H9 (cell line): ENCODE results near the gene AGAP5. TPM values are rescaled to one million over a fixed set of nuclear protein-coding genes. Genes with fewer than 3 reads are reported as not detected.

Experiments used
- DNase-seq: peaks from one replicate; pipeline ENCODE4 v3.0.0-alpha.2; 2017
- H2AFZ ChIP-seq: one replicate; pipeline ENCODE4 v1.6.1; 2013; ENCODE audit warnings: mild to moderate bottlenecking, low read length, control low read depth, moderate library complexity
- H2AK5ac ChIP-seq: 2 replicates; pipeline ENCODE4 v1.6.1; 2013; ENCODE audit warnings: low read length, control low read depth, mixed read lengths; ENCODE audit not compliant: insufficient read length
- H2BK120ac ChIP-seq: one replicate; pipeline ENCODE4 v1.6.1; 2013; ENCODE audit warnings: low read depth, mild to moderate bottlenecking, low read length, control low read depth, inconsistent platforms; ENCODE audit not compliant: poor library complexity, severe bottlenecking
- H2BK12ac ChIP-seq: 2 replicates; pipeline ENCODE4 v1.6.1; 2013; ENCODE audit warnings: low read length, control low read depth, mixed read lengths, low read depth; ENCODE audit not compliant: insufficient read length
- H2BK15ac ChIP-seq: 2 replicates; pipeline ENCODE4 v1.6.1; 2013; ENCODE audit warnings: low read depth, low read length, control low read depth
- H2BK20ac ChIP-seq: one replicate; pipeline ENCODE4 v1.6.1; 2013; ENCODE audit warnings: low read depth, mild to moderate bottlenecking, low read length, control low read depth, inconsistent platforms; ENCODE audit not compliant: poor library complexity, severe bottlenecking
- H2BK5ac ChIP-seq: 2 replicates; pipeline ENCODE4 v1.6.1; 2013; ENCODE audit warnings: low read length, control low read depth, mixed read lengths; ENCODE audit not compliant: insufficient read length
- H3K14ac ChIP-seq: 2 replicates; pipeline ENCODE4 v1.6.1; 2013; ENCODE audit warnings: low read length, control low read depth; ENCODE audit not compliant: insufficient read depth
- H3K18ac ChIP-seq: 2 replicates; pipeline ENCODE4 v1.6.1; 2013; ENCODE audit warnings: low read depth, mild to moderate bottlenecking, mixed read lengths, low read length, control low read depth; ENCODE audit not compliant: insufficient read length
- H3K23ac ChIP-seq: 2 replicates; pipeline ENCODE4 v1.6.1; 2013; ENCODE audit warnings: low read length, control low read depth, mixed read lengths, low read depth; ENCODE audit not compliant: insufficient read length
- H3K23me2 ChIP-seq: 2 replicates; pipeline ENCODE4 v1.6.1; 2013; ENCODE audit warnings: low read depth, mild to moderate bottlenecking, mixed read lengths, low read length, control low read depth; ENCODE audit not compliant: insufficient read length, poor library complexity, severe bottlenecking
- H3K27ac ChIP-seq: 2 replicates; pipeline ENCODE4 v1.5.1; 2013; ENCODE audit warnings: low read length, control low read depth, mixed read lengths, low read depth; ENCODE audit not compliant: insufficient read length
- H3K27me3 ChIP-seq: 2 replicates; pipeline ENCODE4 v1.6.1; 2013; ENCODE audit warnings: low read length, control low read depth, inconsistent platforms; ENCODE audit not compliant: insufficient read depth
- H3K4ac ChIP-seq: 2 replicates; pipeline ENCODE4 v1.6.1; 2013; ENCODE audit warnings: low read depth, mild to moderate bottlenecking, control low read depth, inconsistent platforms, low read length, moderate library complexity
- H3K4me1 ChIP-seq: 2 replicates; pipeline ENCODE4 v1.6.1; 2013; ENCODE audit warnings: low read length, control low read depth, inconsistent platforms; ENCODE audit not compliant: insufficient read depth
- H3K4me2 ChIP-seq: 2 replicates; pipeline ENCODE4 v1.6.1; 2013; ENCODE audit warnings: low read length, control low read depth, mixed read lengths; ENCODE audit not compliant: insufficient read length, insufficient read depth
- H3K56ac ChIP-seq: 2 replicates; pipeline ENCODE4 v1.6.1; 2013; ENCODE audit warnings: low read depth, mild to moderate bottlenecking, mixed read lengths, low read length, control low read depth; ENCODE audit not compliant: insufficient read length
- H3K79me1 ChIP-seq: 2 replicates; pipeline ENCODE4 v1.6.1; 2013; ENCODE audit warnings: low read depth, mild to moderate bottlenecking, moderate library complexity, low read length, control low read depth, inconsistent platforms; ENCODE audit not compliant: insufficient read depth, poor library complexity, severe bottlenecking
- H3K79me2 ChIP-seq: 2 replicates; pipeline ENCODE4 v1.6.1; 2013; ENCODE audit warnings: low read length, control low read depth, inconsistent platforms; ENCODE audit not compliant: insufficient read depth
- H3K9ac ChIP-seq: 2 replicates; pipeline ENCODE4 v1.6.1; 2013; ENCODE audit warnings: low read length, control low read depth, mixed read lengths; ENCODE audit not compliant: insufficient read length; ENCODE audit errors: extremely low read depth
- H3K9me3 ChIP-seq: one replicate; pipeline ENCODE4 v1.6.1; 2013; ENCODE audit warnings: low read depth, low read length, inconsistent platforms; ENCODE audit not compliant: control insufficient read depth
- H3T11ph ChIP-seq: one replicate; pipeline ENCODE4 v1.6.1; 2013; ENCODE audit warnings: mild to moderate bottlenecking, low read length, control low read depth, inconsistent platforms
- H4K20me1 ChIP-seq: one replicate; pipeline ENCODE4 v1.6.1; 2013; ENCODE audit not compliant: control insufficient read depth, insufficient read length, insufficient read depth
- H4K5ac ChIP-seq: 2 replicates; pipeline ENCODE4 v1.6.1; 2013; ENCODE audit warnings: low read depth, mild to moderate bottlenecking, mixed read lengths, low read length, control low read depth; ENCODE audit not compliant: insufficient read length
- H4K8ac ChIP-seq: replicated peaks from 2 replicates; pipeline ENCODE4 v1.6.1; 2013; ENCODE audit warnings: low read length, control low read depth, mixed read lengths, low read depth; ENCODE audit not compliant: insufficient read length
- H4K91ac ChIP-seq: 2 replicates; pipeline ENCODE4 v1.6.1; 2013; ENCODE audit warnings: low read depth, mild to moderate bottlenecking, moderate library complexity, mixed read lengths, low read length, control low read depth; ENCODE audit not compliant: insufficient read length
- H3K27ac Mint-ChIP-seq, 3 experiments: 2 replicates in 2 of 3; 3 replicates in 1 of 3; pipeline ENCODE4 v1.8.0; 2020 to 2021; ENCODE audit warnings: mixed read lengths in 3 of 3, mild to moderate bottlenecking in 1 of 3, moderate library complexity in 1 of 3
- H3K27me3 Mint-ChIP-seq: 2 replicates; pipeline ENCODE4 v1.8.0; 2021; ENCODE audit warnings: low read depth, mild to moderate bottlenecking, moderate library complexity, mixed read lengths
- H3K36me3 Mint-ChIP-seq, 3 experiments: 2 replicates in 2 of 3; 3 replicates in 1 of 3; pipeline ENCODE4 v1.8.0; 2020 to 2021; ENCODE audit warnings: low read depth in 3 of 3, mixed read lengths in 3 of 3; ENCODE audit not compliant: insufficient read depth in 1 of 3
- H3K4me1 Mint-ChIP-seq, 2 experiments: 2 replicates each; pipeline ENCODE4 v1.8.0; 2020; ENCODE audit warnings: mixed read lengths in 2 of 2
- H3K4me3 Mint-ChIP-seq, 2 experiments: 2 replicates in 1 of 2; 3 replicates in 1 of 2; pipeline ENCODE4 v1.8.0; 2020 to 2021; ENCODE audit warnings: mild to moderate bottlenecking in 2 of 2, mixed read lengths in 2 of 2, moderate library complexity in 1 of 2
- H3K9me3 Mint-ChIP-seq, 2 experiments: 2 replicates in 1 of 2; 3 replicates in 1 of 2; pipeline ENCODE4 v1.8.0; 2020; ENCODE audit warnings: mild to moderate bottlenecking in 2 of 2, mixed read lengths in 2 of 2, moderate library complexity in 1 of 2
- WGBS: extraction: QIAGEN DNeasy Blood & Tissue Kit; methylation state at CpG from one replicate; pipeline ENCODE4 v1.1.7; 2013; ENCODE audit warnings: missing lambda C conversion rate, low lambda C conversion rate, mixed read lengths; ENCODE audit not compliant: insufficient read length; ENCODE audit errors: extremely low coverage; 5-methylcytosine and 5-hydroxymethylcytosine counted together
- total RNA-seq: library from RNA; stranded (reverse); gene quantifications from 2 replicates; pipeline ENCODE4 v1.2.1, GENCODE V29; 2021
- TF ChIP-seq, protein P1 (sequence below): fragments of 200-600 bp; sonication (generic); conservative IDR thresholded peaks from 3 replicates; pipeline ENCODE4 v1.8.0; 2021; ENCODE audit warnings: antibody characterized with exemption, mild to moderate bottlenecking

AGAP5 gene
- total RNA-seq, 1 experiment from 2014 or later = 5.2 TPM

- no peak overlapping the region for H2BK120ac ChIP-seq
- no peaks in the 10 kb centered on the region for H3K9me3 ChIP-seq
- no peaks in the 10 kb centered on the region for H4K20me1 ChIP-seq
- no peak overlapping the region for H3K14ac ChIP-seq
- no peak overlapping the region for H3K56ac ChIP-seq
- no peak overlapping the region for H2BK15ac ChIP-seq
- no peak overlapping the region for H3T11ph ChIP-seq
- H3K23me2 ChIP-seq = peaks cover 4% of the 10 kb centered on the region
- H2BK12ac ChIP-seq = no peak overlapping the region
- no peak overlapping the region for H4K8ac ChIP-seq
- H3K4me3 Mint-ChIP-seq = no peak overlapping the region
- H3K23ac ChIP-seq = no peak overlapping the region
- H3K27me3 ChIP-seq = no peaks in the 10 kb centered on the region
- H3K79me1 ChIP-seq = no peaks in the 10 kb centered on the region
- H3K27ac Mint-ChIP-seq = no peak overlapping the region
- H4K91ac ChIP-seq = no peak overlapping the region
- H3K79me2 ChIP-seq = no peaks in the 10 kb centered on the region
- no peaks in the 10 kb centered on the region for H3K9me3 Mint-ChIP-seq
- no peak overlapping the region for H3K9ac ChIP-seq
- H2AK5ac ChIP-seq = no peak overlapping the region
- H3K36me3 Mint-ChIP-seq = no peaks in the 10 kb centered on the region
- no peak overlapping the region for H3K4me2 ChIP-seq
- DNase-seq = no peak
- WGBS = 100% methylated on average over 1 of the region's 3 CpGs
- peaks cover 2% of the 10 kb centered on the region for H3K27me3 Mint-ChIP-seq
- no peak overlapping the region for H3K18ac ChIP-seq
- no peak overlapping the region for H3K27ac ChIP-seq
- H2AFZ ChIP-seq = no peak overlapping the region
- no peak overlapping the region for H3K4ac ChIP-seq
- no peak overlapping the region for H4K5ac ChIP-seq
- H3K4me1 Mint-ChIP-seq = peaks cover 21 to 22% of the 10 kb centered on the region in 2 experiments
- no peak overlapping the region for H2BK20ac ChIP-seq
- TF ChIP-seq, protein P1, sequence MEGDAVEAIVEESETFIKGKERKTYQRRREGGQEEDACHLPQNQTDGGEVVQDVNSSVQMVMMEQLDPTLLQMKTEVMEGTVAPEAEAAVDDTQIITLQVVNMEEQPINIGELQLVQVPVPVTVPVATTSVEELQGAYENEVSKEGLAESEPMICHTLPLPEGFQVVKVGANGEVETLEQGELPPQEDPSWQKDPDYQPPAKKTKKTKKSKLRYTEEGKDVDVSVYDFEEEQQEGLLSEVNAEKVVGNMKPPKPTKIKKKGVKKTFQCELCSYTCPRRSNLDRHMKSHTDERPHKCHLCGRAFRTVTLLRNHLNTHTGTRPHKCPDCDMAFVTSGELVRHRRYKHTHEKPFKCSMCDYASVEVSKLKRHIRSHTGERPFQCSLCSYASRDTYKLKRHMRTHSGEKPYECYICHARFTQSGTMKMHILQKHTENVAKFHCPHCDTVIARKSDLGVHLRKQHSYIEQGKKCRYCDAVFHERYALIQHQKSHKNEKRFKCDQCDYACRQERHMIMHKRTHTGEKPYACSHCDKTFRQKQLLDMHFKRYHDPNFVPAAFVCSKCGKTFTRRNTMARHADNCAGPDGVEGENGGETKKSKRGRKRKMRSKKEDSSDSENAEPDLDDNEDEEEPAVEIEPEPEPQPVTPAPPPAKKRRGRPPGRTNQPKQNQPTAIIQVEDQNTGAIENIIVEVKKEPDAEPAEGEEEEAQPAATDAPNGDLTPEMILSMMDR = no peak
- peaks cover 3% of the 10 kb centered on the region; the same call in 1 of the 2 replicates for H3K4me1 ChIP-seq
- H2BK5ac ChIP-seq = no peak overlapping the region
Observed at GRCh38 chr10:73645251-73645650, 52.7 kb downstream of the AGAP5 start.
